ENCODE data around the gene GK. TPM values are rescaled to one million over a fixed set of nuclear protein-coding genes. Genes with fewer than 3 reads are reported as not detected.
"Not testable (repeated sequence)": the region's sequence is repeated elsewhere in the genome, so short reads cannot be mapped to it uniquely, and the experiment has no call there.

GK gene
- total RNA-seq, 2 donors from 2014 or later, result 3.6 to 8.3 TPM

- intact Hi-C loops (cut with DNase I), result loop anchor here in 1 of 2 donors (2.0 kb wide), 1 partner anchor 49 kb away; no protein-coding TSS in a partner anchor
- no peak for DNase-seq (ENCODE audit: low spot score)
Measured at GRCh38 chrX:30649859-30650258, 3.4 kb upstream of the GK start.

DNA sequence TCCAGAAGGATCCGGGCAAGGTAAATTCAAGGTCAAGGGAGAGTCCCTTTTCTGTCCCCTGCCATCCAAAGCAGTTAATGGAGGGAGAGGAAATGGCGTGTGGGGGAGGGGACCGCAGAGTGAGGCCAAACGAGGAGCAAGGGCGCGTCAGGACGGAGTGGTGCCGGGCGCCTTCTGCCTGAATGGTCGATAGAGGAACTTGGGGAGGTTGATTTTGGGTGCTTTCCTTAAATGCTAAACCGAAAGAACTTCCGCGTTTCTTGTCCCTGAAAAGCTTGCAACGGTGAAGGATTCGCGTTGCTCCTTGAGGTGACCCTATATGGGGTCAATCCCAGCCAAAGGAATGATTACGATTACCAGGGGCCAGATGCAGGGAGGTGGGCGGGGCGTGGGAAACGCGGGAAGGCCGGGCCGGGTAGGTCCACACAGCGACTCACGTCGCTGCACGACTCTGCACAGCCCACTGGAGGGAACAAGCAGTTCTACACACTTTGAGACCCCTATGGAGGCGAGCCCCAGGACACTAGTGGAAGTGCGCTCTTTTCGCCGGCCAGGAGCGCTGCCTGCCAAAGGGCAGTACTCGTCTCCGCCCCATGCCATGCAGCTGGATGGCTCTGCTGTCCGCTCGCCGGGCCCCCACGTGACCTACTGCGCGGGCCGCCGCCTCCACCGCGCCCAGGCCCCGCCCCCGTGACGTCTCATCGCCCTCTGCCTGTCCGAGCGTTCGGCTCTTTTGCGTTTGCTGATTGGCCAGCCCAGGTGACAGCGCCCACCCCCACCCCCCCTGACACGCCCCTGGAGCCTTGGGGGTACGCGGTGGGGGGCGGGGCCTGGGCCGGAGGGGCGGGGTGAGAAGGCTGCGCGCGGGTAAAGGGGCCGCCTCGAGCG, 452 bp upstream of the GK start:
- DNase-seq (ENCODE audit: low spot score), result peak; percentile 97
- intact Hi-C loops (cut with DNase I), result no loop called here

DNA sequence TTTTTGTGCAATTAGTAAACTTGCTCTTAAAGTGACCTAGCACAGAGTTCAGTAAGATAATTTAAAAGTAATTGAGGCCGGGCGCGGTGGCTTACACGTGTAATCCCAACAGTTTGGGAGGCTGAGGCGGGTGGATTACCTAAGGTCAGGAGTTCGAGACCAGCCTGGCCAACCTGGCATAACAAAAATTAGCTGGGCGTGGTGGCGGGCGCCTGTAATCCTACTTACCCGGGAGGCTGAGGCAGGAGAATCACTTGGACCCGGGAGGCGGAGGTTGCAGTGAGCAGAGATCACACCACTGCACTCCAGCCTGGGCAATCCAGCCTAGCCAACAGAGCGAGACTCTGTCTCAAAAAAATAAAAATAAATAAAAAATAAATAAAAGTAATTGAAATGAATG, 1.2 kb downstream of the GK start:
- DNase-seq (ENCODE audit: low spot score); intact Hi-C loops (cut with DNase I): not testable (repeated sequence)

- intact Hi-C loops (cut with DNase I), result no loop called here
- no peak for DNase-seq (ENCODE audit: low spot score)
Measured at GRCh38 chrX:30654989-30655607, 1.9 kb downstream of the GK start.

- intact Hi-C loops (cut with DNase I), result no loop called here
- DNase-seq (ENCODE audit: low spot score), result no peak
Measured at GRCh38 chrX:30655991-30656390, 2.8 kb downstream of the GK start.

- DNase-seq (ENCODE audit: low spot score), result no peak
- intact Hi-C loops (cut with DNase I), result no loop called here
Measured at GRCh38 chrX:30657196-30658161, 4.3 kb downstream of the GK start.

- intact Hi-C loops (cut with DNase I), result no loop called here
- DNase-seq (ENCODE audit: low spot score), result no peak
Measured at GRCh38 chrX:30659421-30659820, 6.2 kb downstream of the GK start.

DNA sequence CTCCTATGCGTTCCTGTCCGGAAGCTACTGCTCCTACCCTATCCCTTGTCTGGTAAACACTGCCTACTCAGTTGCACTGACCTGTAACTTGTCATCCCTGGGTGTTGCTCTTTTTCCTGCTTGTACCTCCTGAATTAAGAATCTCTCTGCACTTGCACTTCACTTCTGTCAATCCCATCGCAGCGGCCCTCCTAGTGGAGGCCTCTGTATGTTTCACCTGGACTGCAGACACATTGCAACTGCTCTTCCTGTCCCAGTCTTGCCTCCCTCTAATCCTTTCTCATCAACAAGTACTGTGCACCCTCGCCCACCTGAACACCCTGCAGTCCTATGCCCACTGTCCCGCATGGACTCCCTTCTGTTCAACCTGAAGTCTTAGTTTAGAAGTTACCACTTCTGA, 8.0 kb downstream of the GK start:
- intact Hi-C loops (cut with DNase I), result no loop called here
- no peak for DNase-seq (ENCODE audit: low spot score)

DNA sequence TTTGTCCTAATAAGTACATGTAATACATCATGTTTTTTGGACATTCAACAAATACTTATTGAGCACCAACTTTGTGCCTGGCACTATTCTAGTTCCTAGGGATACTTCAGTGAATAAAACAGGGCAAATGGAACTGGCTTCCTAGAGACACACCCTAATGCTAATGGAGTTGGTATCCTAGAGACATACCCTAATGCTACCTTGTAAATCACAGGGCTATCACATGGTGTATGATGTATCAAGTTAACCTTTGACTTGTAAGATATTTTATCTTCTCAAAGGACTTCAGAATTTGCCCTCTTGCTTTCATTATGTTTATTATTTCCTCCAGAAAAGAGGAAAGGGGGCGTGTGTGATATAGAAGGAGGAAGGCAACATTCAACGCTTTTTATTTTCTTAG, 10.1 kb downstream of the GK start:
- intact Hi-C loops (cut with DNase I), result no loop called here
- no peak for DNase-seq (ENCODE audit: low spot score)

- intact Hi-C loops (cut with DNase I), result no loop called here
Measured at GRCh38 chrX:30665471-30665870, 12.2 kb downstream of the GK start.

GRCh38 chrX:30666094-30666493, 12.9 kb downstream of the GK start:
- no peak for DNase-seq (ENCODE audit: low spot score)
- intact Hi-C loops (cut with DNase I), result no loop called here

More at GRCh38 chrX:30665471-30665870, 12.2 kb downstream of the GK start:
- no peak for DNase-seq (ENCODE audit: low spot score)

GRCh38 chrX:30668581-30668980, 15.4 kb downstream of the GK start:
- no peak for DNase-seq (ENCODE audit: low spot score)
- intact Hi-C loops (cut with DNase I), result no loop called here

GRCh38 chrX:30671189-30671588, 18.0 kb downstream of the GK start:
- DNase-seq (ENCODE audit: low spot score); intact Hi-C loops (cut with DNase I): not testable (repeated sequence)

- intact Hi-C loops (cut with DNase I), result no loop called here
- no peak for DNase-seq (ENCODE audit: low spot score)
Measured at GRCh38 chrX:30673127-30673796, 20.0 kb downstream of the GK start.

- intact Hi-C loops (cut with DNase I), result no loop called here
- no peak for DNase-seq (ENCODE audit: low spot score)
Measured at GRCh38 chrX:30673884-30674598, 20.8 kb downstream of the GK start.

- DNase-seq (ENCODE audit: low spot score), result no peak
- intact Hi-C loops (cut with DNase I), result no loop called here
Measured at GRCh38 chrX:30674799-30675198, 21.6 kb downstream of the GK start.

DNA sequence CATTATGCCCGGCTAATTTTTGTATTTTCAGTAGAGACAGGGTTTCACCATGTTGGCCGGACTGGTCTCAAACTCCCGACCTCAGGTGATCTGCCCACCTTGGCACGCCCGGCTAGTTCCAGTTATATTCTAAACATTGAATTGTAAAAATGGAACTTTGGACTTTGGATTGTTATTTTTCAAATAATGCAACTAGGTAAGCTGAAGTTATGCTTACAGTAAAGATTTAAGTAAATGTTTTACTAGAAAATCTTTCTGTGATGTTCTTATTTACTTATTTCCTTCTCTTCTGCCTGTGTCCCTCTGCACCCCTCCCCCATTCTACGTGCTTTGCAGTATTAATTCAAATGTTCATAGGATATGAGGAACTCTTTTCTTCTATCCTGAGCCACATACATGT, 26.1 kb downstream of the GK start:
- intact Hi-C loops (cut with DNase I), result no loop called here
- no peak for DNase-seq (ENCODE audit: low spot score)

GRCh38 chrX:30680618-30681017, 27.4 kb downstream of the GK start:
- no peak for DNase-seq (ENCODE audit: low spot score)
- intact Hi-C loops (cut with DNase I), result no loop called here

- intact Hi-C loops (cut with DNase I), result no loop called here
- DNase-seq (ENCODE audit: low spot score), result no peak
Measured at GRCh38 chrX:30688641-30689040, 35.4 kb downstream of the GK start.

Measured in posterior vena cava (tissue), 2 donors.